GM18873 (cell line): ENCODE results near the gene RAP1B.
"Not testable (repeated sequence)": the region's sequence is repeated elsewhere in the genome, so short reads cannot be mapped to it uniquely, and the experiment has no call there.

Source experiments
- ATAC-seq: cut with Tn5 transposase; IDR thresholded peaks from one replicate; pipeline ENCODE4 v1.9.1; 2021; ENCODE audit warnings: mild to moderate bottlenecking, moderate library complexity, moderate number of reproducible peaks; ENCODE audit not compliant: unreplicated experiment, low FRiP score

The RAP1B gene

GRCh38 chr12:68631227-68631626 is 20.5 kb downstream of the RAP1B start:
- no peak for ATAC-seq

- ATAC-seq: no peak
Observed at GRCh38 chr12:68632486-68632885, 21.8 kb downstream of the RAP1B start.

- no peak for ATAC-seq
Observed at GRCh38 chr12:68633614-68634558, 23.2 kb downstream of the RAP1B start.

GRCh38 chr12:68636268-68636667 is 25.6 kb downstream of the RAP1B start:
- ATAC-seq: no peak

- not testable (repeated sequence) for ATAC-seq
Observed at GRCh38 chr12:68637439-68637838, 26.7 kb downstream of the RAP1B start.

- no peak for ATAC-seq
Observed at GRCh38 chr12:68638171-68638570, 27.5 kb downstream of the RAP1B start.

GRCh38 chr12:68638721-68639395 is 28.2 kb downstream of the RAP1B start:
- no peak for ATAC-seq

- ATAC-seq: no peak
Observed at GRCh38 chr12:68639396-68639767, 28.7 kb downstream of the RAP1B start.

GRCh38 chr12:68641138-68641537 is 30.4 kb downstream of the RAP1B start:
- peak; percentile 90 for ATAC-seq

GRCh38 chr12:68646484-68646883 is 35.8 kb downstream of the RAP1B start:
- ATAC-seq: no peak

- no peak for ATAC-seq
Observed at GRCh38 chr12:68647507-68647906, 36.8 kb downstream of the RAP1B start.

GRCh38 chr12:68648179-68648578 is 37.5 kb downstream of the RAP1B start:
- no peak for ATAC-seq

GRCh38 chr12:68665016-68665569 is 54.4 kb downstream of the RAP1B start:
- no peak for ATAC-seq

- ATAC-seq: no peak
Observed at GRCh38 chr12:68667291-68667690, 56.6 kb downstream of the RAP1B start.

GRCh38 chr12:68667896-68668295 is 57.2 kb downstream of the RAP1B start:
- no peak for ATAC-seq

GRCh38 chr12:68671179-68671578 is 60.5 kb downstream of the RAP1B start:
- no peak for ATAC-seq

GRCh38 chr12:68673788-68674187 is 63.1 kb downstream of the RAP1B start:
- ATAC-seq: no peak

- ATAC-seq: no peak
Observed at GRCh38 chr12:68674376-68674775, 63.7 kb downstream of the RAP1B start.

GRCh38 chr12:68675101-68675842 is 64.6 kb downstream of the RAP1B start:
- ATAC-seq: no peak

- not testable (repeated sequence) for ATAC-seq
Observed at GRCh38 chr12:68676854-68677253, 66.2 kb downstream of the RAP1B start.

- ATAC-seq: no peak
Observed at GRCh38 chr12:68686262-68686594, 75.5 kb downstream of the RAP1B start.
